ENCODE measurements around the gene P2RX1.

- TF ChIP-seq TAF1 (IDR thresholded peaks at IDR 0.05; ENCODE audit: low read depth, low read length) (no peak), POLR2A (IDR thresholded peaks at IDR 0.05; ENCODE audit: low read depth, low read length) (no peak)
These were observed 23.1 kb downstream of the P2RX1 start, which contains the start of gene CAMKK1 for GRCh38 chr17:3893003-3893719.

Measured in GM12891 (cell line).